Measurements from ENCODE around the gene RPF1.

- TF ChIP-seq, protein P1, sequence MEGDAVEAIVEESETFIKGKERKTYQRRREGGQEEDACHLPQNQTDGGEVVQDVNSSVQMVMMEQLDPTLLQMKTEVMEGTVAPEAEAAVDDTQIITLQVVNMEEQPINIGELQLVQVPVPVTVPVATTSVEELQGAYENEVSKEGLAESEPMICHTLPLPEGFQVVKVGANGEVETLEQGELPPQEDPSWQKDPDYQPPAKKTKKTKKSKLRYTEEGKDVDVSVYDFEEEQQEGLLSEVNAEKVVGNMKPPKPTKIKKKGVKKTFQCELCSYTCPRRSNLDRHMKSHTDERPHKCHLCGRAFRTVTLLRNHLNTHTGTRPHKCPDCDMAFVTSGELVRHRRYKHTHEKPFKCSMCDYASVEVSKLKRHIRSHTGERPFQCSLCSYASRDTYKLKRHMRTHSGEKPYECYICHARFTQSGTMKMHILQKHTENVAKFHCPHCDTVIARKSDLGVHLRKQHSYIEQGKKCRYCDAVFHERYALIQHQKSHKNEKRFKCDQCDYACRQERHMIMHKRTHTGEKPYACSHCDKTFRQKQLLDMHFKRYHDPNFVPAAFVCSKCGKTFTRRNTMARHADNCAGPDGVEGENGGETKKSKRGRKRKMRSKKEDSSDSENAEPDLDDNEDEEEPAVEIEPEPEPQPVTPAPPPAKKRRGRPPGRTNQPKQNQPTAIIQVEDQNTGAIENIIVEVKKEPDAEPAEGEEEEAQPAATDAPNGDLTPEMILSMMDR (IDR thresholded peaks at IDR 0.05), result no peak
- TF ChIP-seq POLR2A (IDR thresholded peaks at IDR 0.05), result no peak
These were observed 14.7 kb downstream of the RPF1 start for GRCh38 chr1:84493747-84494146.

All from ovary (tissue), 3 donors.